Esophagus squamous epithelium (tissue), 5 donors: ENCODE data around the gene POLD4. TPM values are rescaled to one million over a fixed set of nuclear protein-coding genes. Genes with fewer than 3 reads are reported as not detected.
A peak's percentile ranks its signal among the peaks of the same experiment; 100 is the strongest.

Experiments used
- DNase-seq: peaks from one replicate; lab custom pipeline; 2025; lab: John Stamatoyannopoulos, UW
- H3K27ac ChIP-seq, 4 donors: fragments of 200-600 bp; sonication (generic); one replicate each; pipeline ENCODE4 v1.5.1; 2016 to 2019; ENCODE audit warnings: mild to moderate bottlenecking in 1 of 4
- H3K27me3 ChIP-seq, 4 donors: fragments of 200-600 bp; sonication (generic); 1 replicate in 3 of 4; 2 replicates in 1 of 4; pipeline versions ENCODE4 v1.5.1 to v1.6.0; 2017 to 2021; ENCODE audit warnings: antibody characterized with exemption in 1 of 4
- H3K36me3 ChIP-seq, 3 donors: fragments of 200-600 bp; sonication (generic); one replicate each; pipeline ENCODE4 v1.5.1; 2016 to 2019
- H3K4me1 ChIP-seq, 3 donors: fragments of 200-600 bp; sonication (generic); one replicate each; pipeline ENCODE4 v1.5.1; 2017 to 2019
- H3K4me3 ChIP-seq, 4 donors: fragments of 200-600 bp; sonication (generic); 1 replicate in 3 of 4; 2 replicates in 1 of 4; pipeline ENCODE4 v1.5.1; 2016 to 2019; ENCODE audit warnings: mild to moderate bottlenecking in 2 of 4, moderate library complexity in 1 of 4
- H3K9me3 ChIP-seq, 3 donors: fragments of 200-600 bp; sonication (generic); one replicate each; pipeline ENCODE4 v1.5.1; 2016 to 2019
- CTCF ChIP-seq, 6 experiments: fragments of 450-650 bp in 4 of 6; fragments of 200-600 bp in 2 of 6; sonication (generic) in 2 of 6; IDR thresholded peaks; one replicate each; pipeline ENCODE4 v1.5.1; 2016 to 2019; ENCODE audit warnings: antibody characterized with exemption in 6 of 6, mild to moderate bottlenecking in 4 of 6, moderate library complexity in 4 of 6
- POLR2A ChIP-seq, 4 donors: fragments of 450-650 bp; IDR thresholded peaks; one replicate each; pipeline ENCODE4 v1.6.1; 2017; ENCODE audit warnings: antibody characterized with exemption in 4 of 4, mild to moderate bottlenecking in 4 of 4, moderate library complexity in 3 of 4
- WGBS, 2 donors: methylation state at CpG; one replicate each; pipeline ENCODE4 v1.1.5; 2018; 5-methylcytosine and 5-hydroxymethylcytosine counted together
- intact Hi-C: fragments of 100-400 bp; cut with DNase I; formaldehyde crosslinking; loops from one replicate; pipeline ENCODE4 v1.15.0; 2022
- total RNA-seq, 4 donors: library from RNA; depleted of rRNA; stranded (reverse); fragments of >200 nt; gene quantifications; one replicate each; pipeline ENCODE4 v1.1.0, GENCODE V29; 2016
- donor health status: DM: yes; HTN: yes; CAD: no.

Gene POLD4
- total RNA-seq, 4 donors from 2014 or later = 62.6 to 113 (median 74.7) TPM

DNA sequence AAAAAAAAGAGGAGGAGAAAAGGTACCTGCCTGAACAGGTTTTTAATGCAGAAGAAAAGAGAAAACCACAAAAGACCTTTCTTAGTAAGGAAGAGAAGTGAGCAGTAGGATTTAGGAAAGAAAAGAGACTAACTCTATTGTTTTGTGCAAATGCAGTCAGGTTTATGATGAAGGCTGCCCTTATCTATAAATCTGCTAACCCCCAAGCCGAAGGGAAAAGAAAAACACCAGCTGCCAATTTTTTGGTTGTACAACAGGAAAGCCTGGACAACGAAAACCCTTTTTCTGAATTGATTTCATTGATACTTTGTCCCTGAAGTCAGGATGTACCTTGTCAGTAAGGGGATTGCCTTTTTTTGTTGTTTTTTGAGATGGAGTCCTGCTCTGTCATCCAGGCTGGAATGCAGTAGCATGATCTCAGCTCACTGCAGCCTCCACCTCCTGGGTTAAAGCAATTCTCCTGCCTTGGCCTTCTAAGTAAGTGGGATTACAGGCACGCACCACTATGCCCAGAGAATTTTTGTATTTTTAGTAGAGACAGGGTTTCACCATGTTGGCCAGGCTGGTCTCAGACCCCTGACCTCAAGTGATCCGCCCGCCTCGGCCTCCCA lies 21.2 kb downstream of the POLD4 start:
- Histone ChIP-seq H3K4me3 (no peak overlapping the region), H3K27me3 (no peaks in the 10 kb centered on the region), H3K9me3 (no peaks in the 10 kb centered on the region), H3K4me1 (peaks cover 4 to 10% (median 6%) of the 10 kb centered on the region in 3 donors), H3K27ac (peak overlapping the region in 2 of 4 donors; percentile 9 to 30), H3K36me3 (peaks cover 0 to 21% (median 0%) of the 10 kb centered on the region in 3 donors)
- TF ChIP-seq CTCF (IDR thresholded peaks at IDR 0.05) (no peak), POLR2A (IDR thresholded peaks at IDR 0.05) (no peak)
- intact Hi-C loops = no loop called here
- WGBS, 2 donors = 68 to 74% methylated on average over 5 to 6 of the region's 6 CpGs
- DNase-seq = no peak

DNA sequence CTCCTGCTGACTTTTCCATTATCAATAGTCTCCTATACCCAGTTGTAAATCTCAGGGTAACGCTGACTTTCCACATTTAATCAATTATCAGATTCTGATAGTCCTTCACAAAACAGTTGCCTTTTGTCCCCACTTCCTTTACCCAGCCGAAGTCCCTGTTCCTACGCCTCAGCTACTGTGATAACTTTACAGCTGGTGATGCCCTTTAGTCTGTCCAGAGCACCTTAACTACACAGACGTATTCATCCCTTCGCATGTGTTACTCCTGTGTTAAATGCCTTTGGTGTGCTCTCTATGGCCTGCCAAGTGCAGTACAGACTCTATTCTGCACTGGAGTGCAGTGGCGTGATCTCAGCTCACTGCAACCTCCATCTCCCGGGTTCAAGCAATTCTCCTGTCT lies 29.8 kb downstream of the POLD4 start:
- no peak for TF ChIP-seq CTCF (IDR thresholded peaks at IDR 0.05)
- no peak for TF ChIP-seq POLR2A (IDR thresholded peaks at IDR 0.05)
- WGBS, 2 donors = 84 to 94% methylated on average over 7 of the region's 7 CpGs
- DNase-seq = no peak

GRCh38 chr11:67322049-67322448 lies 31.3 kb downstream of the POLD4 start:
- no peaks in the 10 kb centered on the region for H3K27me3 ChIP-seq
- no peak for DNase-seq
- peaks cover 3 to 40% (median 11%) of the 10 kb centered on the region in 3 donors for H3K4me1 ChIP-seq
- intact Hi-C loops = no loop called here
- 80 to 100% methylated on average over 1 to 2 of the region's 3 CpGs for WGBS, 2 donors
- no peak overlapping the region for H3K4me3 ChIP-seq
- H3K27ac ChIP-seq = no peak overlapping the region
- no peaks in the 10 kb centered on the region for H3K9me3 ChIP-seq
- TF ChIP-seq POLR2A (IDR thresholded peaks at IDR 0.05) = no peak
- no peak for TF ChIP-seq CTCF (IDR thresholded peaks at IDR 0.05)
- peaks cover 0 to 27% (median 0%) of the 10 kb centered on the region in 3 donors for H3K36me3 ChIP-seq

More for the DNA sequence above, 29.8 kb downstream of the POLD4 start:
- H3K27ac ChIP-seq = no peak overlapping the region
- no peaks in the 10 kb centered on the region for H3K9me3 ChIP-seq
- intact Hi-C loops = no loop called here
- H3K27me3 ChIP-seq = no peaks in the 10 kb centered on the region
- peaks cover 0 to 27% (median 0%) of the 10 kb centered on the region in 3 donors for H3K36me3 ChIP-seq
- H3K4me1 ChIP-seq = peaks cover 0 to 33% (median 8%) of the 10 kb centered on the region in 3 donors
- no peak overlapping the region for H3K4me3 ChIP-seq

DNA sequence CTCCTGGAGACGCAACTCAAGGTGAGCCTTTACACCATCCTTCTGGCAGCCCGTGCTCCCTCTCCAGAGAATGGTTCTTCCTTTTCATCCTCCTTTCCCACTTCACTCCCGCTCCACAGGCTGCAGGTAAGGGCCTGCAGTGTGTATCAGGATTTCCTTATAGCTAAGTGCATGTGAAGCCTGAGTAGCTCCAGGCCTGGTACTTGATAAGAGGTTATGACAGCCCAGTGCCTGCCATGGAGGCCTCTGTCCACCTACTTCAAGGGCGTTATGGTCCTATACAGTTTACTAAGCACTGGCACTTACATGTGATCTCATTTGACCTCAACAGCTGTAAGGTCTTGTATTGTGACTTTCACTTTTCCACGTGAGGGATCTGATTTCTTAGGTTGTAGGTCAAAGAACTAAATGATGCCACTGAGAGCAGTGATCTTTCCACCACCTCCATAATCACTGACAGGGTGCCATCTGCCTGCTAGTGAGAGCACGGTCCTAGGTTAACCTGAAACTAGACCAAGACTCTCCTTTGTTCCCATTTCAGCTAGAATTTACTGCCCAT lies 32.0 kb downstream of the POLD4 start:
- H3K4me3 ChIP-seq = no peak overlapping the region
- H3K9me3 ChIP-seq = no peaks in the 10 kb centered on the region
- intact Hi-C loops = no loop called here
- DNase-seq = no peak
- no peaks in the 10 kb centered on the region for H3K27me3 ChIP-seq
- no peak overlapping the region for H3K27ac ChIP-seq
- peaks cover 9 to 47% (median 14%) of the 10 kb centered on the region in 3 donors for H3K4me1 ChIP-seq
- peaks cover 0 to 27% (median 0%) of the 10 kb centered on the region in 3 donors for H3K36me3 ChIP-seq
- WGBS, 2 donors = 81 to 87% methylated on average over 6 of the region's 6 CpGs
- TF ChIP-seq CTCF (IDR thresholded peaks at IDR 0.05) (no peak), POLR2A (IDR thresholded peaks at IDR 0.05) (no peak)

- Histone ChIP-seq H3K9me3 (no peaks in the 10 kb centered on the region), H3K27ac (no peak overlapping the region), H3K27me3 (no peaks in the 10 kb centered on the region), H3K36me3 (peaks cover 0 to 27% (median 0%) of the 10 kb centered on the region in 3 donors), H3K4me1 (peaks cover 12 to 54% (median 15%) of the 10 kb centered on the region in 3 donors), H3K4me3 (no peak overlapping the region)
- intact Hi-C loops = no loop called here
- TF ChIP-seq POLR2A (IDR thresholded peaks at IDR 0.05) = no peak
- no peak for TF ChIP-seq CTCF (IDR thresholded peaks at IDR 0.05)
- WGBS, 2 donors = 80 to 88% methylated on average over 1 of the region's 2 CpGs
- DNase-seq = no peak
Measured at GRCh38 chr11:67320691-67321090, 32.7 kb downstream of the POLD4 start.
